ENCODE data around the gene SLC27A6.

DNA sequence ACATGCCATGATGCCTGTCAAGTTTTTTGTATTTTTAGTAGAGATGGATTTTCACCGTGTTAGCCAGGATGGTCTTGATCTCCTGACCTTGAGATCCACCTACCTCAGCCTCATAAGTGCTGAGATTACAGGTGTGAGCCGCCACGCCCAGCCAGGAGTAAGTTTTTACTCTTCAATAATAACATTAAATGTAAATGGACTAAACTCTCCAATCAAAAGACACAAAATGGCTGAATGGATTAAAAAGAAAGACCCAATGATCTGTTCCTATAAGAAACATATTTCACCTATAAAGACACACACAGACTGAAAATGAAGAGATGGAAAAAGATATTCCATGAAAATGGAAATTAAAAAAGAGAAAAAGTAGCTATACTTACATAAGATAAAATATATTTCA, 92.0 kb downstream of the SLC27A6 start:
- TF ChIP-seq EZH2 (IDR thresholded peaks at IDR 0.05; ENCODE audit: insufficient read depth, poor library complexity, severe bottlenecking): no peak
- no peak for TF ChIP-seq EZH2phosphoT487 (IDR thresholded peaks at IDR 0.05; ENCODE audit: insufficient read depth, low read depth)

Data from GM23248 (cell line).